ENCODE results near the gene AGRP. TPM values are rescaled to one million over a fixed set of nuclear protein-coding genes. Genes with fewer than 3 reads are reported as not detected.

Gene AGRP
- total and polyA plus RNA-seq, 2 of the 4 experiments (the other 2 are of a cell fraction) = not detected

DNA sequence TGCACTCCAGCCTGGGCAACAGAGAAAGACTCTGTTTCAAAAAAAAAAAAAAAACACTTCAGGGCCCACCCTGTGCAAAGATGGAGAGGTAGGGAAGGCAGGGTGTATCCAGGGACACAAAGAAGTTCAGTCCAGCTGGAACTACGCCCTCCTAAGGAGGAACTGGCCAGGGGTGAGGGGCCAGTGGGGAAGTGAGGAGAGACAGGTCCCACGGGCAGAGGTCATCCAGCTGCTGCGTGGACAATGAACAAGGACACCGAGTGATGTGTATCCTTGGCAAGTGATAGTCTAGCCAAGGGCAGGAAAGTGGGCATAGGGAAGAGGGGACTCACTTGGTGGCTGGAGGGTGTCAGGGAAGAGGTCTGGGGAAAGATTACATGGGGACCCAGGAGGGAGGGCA is 35.9 kb upstream of the AGRP start:
- no peak overlapping the region for H4K8ac ChIP-seq (ENCODE audit: low read depth in 2 of 2, low read length in 2 of 2)
- dilution Hi-C loops (cut with HindIII; ENCODE audit: low sequenced_read_pairs, unreplicated experiment) = no loop called here
- H3K4me3 ChIP-seq (ENCODE audit: insufficient read depth, low read depth, low read length) = no peak overlapping the region
- CTCF ChIA-PET = no interaction called here
- no peak overlapping the region for H2BK15ac ChIP-seq (ENCODE audit: low read depth, low read length)
- H3K18ac ChIP-seq (ENCODE audit: low read depth, low read length) = no peak overlapping the region
- intact Hi-C loops (cut with micrococcal nuclease) = no loop called here
- no peak overlapping the region for H3K23ac ChIP-seq (ENCODE audit: low read depth, low read length)
- no peak overlapping the region; the same call in 1 of the 2 replicates for H3K4ac ChIP-seq (ENCODE audit: low read depth, low read length)
- no peak overlapping the region for H3K14ac ChIP-seq (replicated peaks; ENCODE audit: low read depth, low read length)
- H3K79me1 ChIP-seq (ENCODE audit: low read depth in 1 of 2, low read length in 2 of 2) = no peaks in the 10 kb centered on the region
- no peak overlapping the region for H3K9ac ChIP-seq (ENCODE audit: low read depth, low read length)
- POLR2A ChIA-PET (ENCODE audit: unreplicated experiment) = no interaction called here
- H2BK120ac ChIP-seq (ENCODE audit: low read depth, low read length) = no peak overlapping the region
- H3K27me3 ChIP-seq (ENCODE audit: control insufficient read depth, insufficient read depth, low read length) = no peaks in the 10 kb centered on the region
- H2AK5ac ChIP-seq (ENCODE audit: low read depth, low read length) = no peak overlapping the region
- H4K20me1 ChIP-seq (ENCODE audit: insufficient read depth, low read length) = peaks cover 3% of the 10 kb centered on the region; the same call in 1 of the 2 replicates
- no peak overlapping the region for H4K5ac ChIP-seq (ENCODE audit: low read depth, low read length)
- no peak overlapping the region for H3K56ac ChIP-seq (ENCODE audit: extremely low read depth, insufficient read depth, low read length)
- no TSS peak for BruUV-seq (replicated peaks)
- TF ChIP-seq CTCF (conservative IDR thresholded peaks at IDR 0.05; ENCODE audit: low read depth, low read length) (no peak), FOS (IDR thresholded peaks at IDR 0.05; ENCODE audit: low read depth, low read length) (no peak), POLR2A (IDR thresholded peaks at IDR 0.05; ENCODE audit: low read depth, low read length) (no peak), SMC3 (IDR thresholded peaks at IDR 0.05; ENCODE audit: low read depth, low read length) (no peak), BHLHE40 (IDR thresholded peaks at IDR 0.05; ENCODE audit: low read depth, low read length) (no peak), CHD1 (IDR thresholded peaks at IDR 0.05; ENCODE audit: low read depth, low read length) (no peak), MXI1 (IDR thresholded peaks at IDR 0.05; ENCODE audit: borderline replicate concordance, low read depth, low read length) (no peak), MAFK (IDR thresholded peaks at IDR 0.05; ENCODE audit: low read depth, low read length) (no peak), RFX5 (IDR thresholded peaks at IDR 0.05; ENCODE audit: low read depth, low read length) (no peak), MAZ (IDR thresholded peaks at IDR 0.05; ENCODE audit: borderline replicate concordance, low read depth, low read length) (no peak), RAD21 (IDR thresholded peaks at IDR 0.05; ENCODE audit: low read length) (no peak), RCOR1 (IDR thresholded peaks at IDR 0.05; ENCODE audit: insufficient replicate concordance, low read length) (no peak), CEBPB (IDR thresholded peaks at IDR 0.05; ENCODE audit: low read depth, low read length) (no peak), NFE2L2 (IDR thresholded peaks at IDR 0.05; ENCODE audit: low read depth, low read length) (no peak)
- TF ChIP-seq, protein P1, sequence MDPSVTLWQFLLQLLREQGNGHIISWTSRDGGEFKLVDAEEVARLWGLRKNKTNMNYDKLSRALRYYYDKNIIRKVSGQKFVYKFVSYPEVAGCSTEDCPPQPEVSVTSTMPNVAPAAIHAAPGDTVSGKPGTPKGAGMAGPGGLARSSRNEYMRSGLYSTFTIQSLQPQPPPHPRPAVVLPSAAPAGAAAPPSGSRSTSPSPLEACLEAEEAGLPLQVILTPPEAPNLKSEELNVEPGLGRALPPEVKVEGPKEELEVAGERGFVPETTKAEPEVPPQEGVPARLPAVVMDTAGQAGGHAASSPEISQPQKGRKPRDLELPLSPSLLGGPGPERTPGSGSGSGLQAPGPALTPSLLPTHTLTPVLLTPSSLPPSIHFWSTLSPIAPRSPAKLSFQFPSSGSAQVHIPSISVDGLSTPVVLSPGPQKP (IDR thresholded peaks at IDR 0.05; ENCODE audit: borderline replicate concordance, low read depth, low read length) = no peak
- TF ChIP-seq, protein P2, sequence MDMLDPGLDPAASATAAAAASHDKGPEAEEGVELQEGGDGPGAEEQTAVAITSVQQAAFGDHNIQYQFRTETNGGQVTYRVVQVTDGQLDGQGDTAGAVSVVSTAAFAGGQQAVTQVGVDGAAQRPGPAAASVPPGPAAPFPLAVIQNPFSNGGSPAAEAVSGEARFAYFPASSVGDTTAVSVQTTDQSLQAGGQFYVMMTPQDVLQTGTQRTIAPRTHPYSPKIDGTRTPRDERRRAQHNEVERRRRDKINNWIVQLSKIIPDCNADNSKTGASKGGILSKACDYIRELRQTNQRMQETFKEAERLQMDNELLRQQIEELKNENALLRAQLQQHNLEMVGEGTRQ (IDR thresholded peaks at IDR 0.05; ENCODE audit: low read depth, low read length) = no peak
- no peaks in the 10 kb centered on the region for H3K36me3 ChIP-seq (ENCODE audit: control insufficient read depth, insufficient read depth, low read length)
- WGBS, 2 experiments (ENCODE audit: extremely low coverage in 2 of 2, insufficient read length in 1 of 2) = 60% methylated on average over 4 of the region's 4 CpGs; no CpG with 5 or more reads in 1 of the 2 experiments
- H2AK9ac ChIP-seq (replicated peaks; ENCODE audit: low read depth, low read length, poor library complexity) = no peak overlapping the region
- no peak overlapping the region for H3K4me2 ChIP-seq (ENCODE audit: low read depth, low read length)
- no peak overlapping the region for H4K91ac ChIP-seq (ENCODE audit: insufficient read depth, low read depth, low read length)
- H3K9me3 ChIP-seq (ENCODE audit: control insufficient read depth, insufficient read depth, low read length) = no peaks in the 10 kb centered on the region
- H3K4me1 ChIP-seq (ENCODE audit: control insufficient read depth, insufficient read depth, low read length) = peaks cover 6% of the 10 kb centered on the region
- no peak overlapping the region for H2BK5ac ChIP-seq (ENCODE audit: low read depth, low read length, poor library complexity, severe bottlenecking)
- no peak overlapping the region for H3K27ac ChIP-seq (ENCODE audit: insufficient read depth, low read length)
- DNase-seq (no peak), ATAC-seq (ENCODE audit: low read depth) (no peak)
- no peak overlapping the region for H2BK20ac ChIP-seq (ENCODE audit: low read depth, low read length)
- in situ Hi-C loops (cut with MboI; ENCODE audit: low sequenced_read_pairs) = no loop called here
- H3K9me1 ChIP-seq (ENCODE audit: insufficient read depth, low read length) = peaks cover 4% of the 10 kb centered on the region; the same call in 1 of the 2 replicates
- no peak overlapping the region for H2AFZ ChIP-seq (replicated peaks; ENCODE audit: low read length, poor library complexity)
